ENCODE data around the gene SPOCK1. TPM values are rescaled to one million over a fixed set of nuclear protein-coding genes. Genes with fewer than 3 reads are reported as not detected.
"Not testable (repeated sequence)": the region's sequence is repeated elsewhere in the genome, so short reads cannot be mapped to it uniquely, and the experiment has no call there.

SPOCK1 gene
- total and polyA plus RNA-seq, 5 donors from 2014 or later: 0.27 TPM; not detected in 4

- no peak for DNase-seq
- H3K27me3 ChIP-seq (ENCODE audit: control insufficient read depth, insufficient read depth, low read length): peaks cover 7% of the 10 kb centered on the region
- ATAC-seq (ENCODE audit: low read depth in 2 of 2): no peak
- H3K36me3 ChIP-seq (ENCODE audit: control insufficient read depth, insufficient read depth, low read length): no peaks in the 10 kb centered on the region
- no peaks in the 10 kb centered on the region for H3K4me1 Mint-ChIP-seq
- no peaks in the 10 kb centered on the region for H3K4me1 ChIP-seq (ENCODE audit: control insufficient read depth, insufficient read depth, low read length, poor library complexity, severe bottlenecking)
- H3K9me3 ChIP-seq (ENCODE audit: control insufficient read depth in 2 of 2, low read length in 2 of 2): no peaks in the 10 kb centered on the region
- no peak overlapping the region for H3K27ac ChIP-seq (ENCODE audit: insufficient read depth, low read length, poor library complexity, severe bottlenecking)
- H3K4me3 ChIP-seq (ENCODE audit: low read depth, low read length): no peak overlapping the region
- H3K27ac Mint-ChIP-seq: no peak overlapping the region
- H3K27me3 Mint-ChIP-seq: peaks cover 24% of the 10 kb centered on the region
- no peaks in the 10 kb centered on the region for H3K9me3 Mint-ChIP-seq
- H3K36me3 Mint-ChIP-seq: no peaks in the 10 kb centered on the region
- no peak overlapping the region for H3K4me3 Mint-ChIP-seq
These were observed 2.8 kb upstream of the SPOCK1 start for GRCh38 chr5:137501846-137502406.

- no peaks in the 10 kb centered on the region for H3K4me1 Mint-ChIP-seq
- no peak for ATAC-seq (ENCODE audit: low read depth in 2 of 2)
- H3K36me3 Mint-ChIP-seq: no peaks in the 10 kb centered on the region
These were observed 2.1 kb upstream of the SPOCK1 start for GRCh38 chr5:137501226-137501625.

GRCh38 chr5:137500615-137501225, 1.6 kb upstream of the SPOCK1 start:
- DNase-seq: no peak
- Histone ChIP-seq H3K27ac (ENCODE audit: insufficient read depth, low read length, poor library complexity, severe bottlenecking) (no peak overlapping the region), H3K4me1 (ENCODE audit: control insufficient read depth, insufficient read depth, low read length, poor library complexity, severe bottlenecking) (no peaks in the 10 kb centered on the region), H3K9me3 (ENCODE audit: control insufficient read depth in 2 of 2, low read length in 2 of 2) (no peaks in the 10 kb centered on the region), H3K27me3 (ENCODE audit: control insufficient read depth, insufficient read depth, low read length) (peaks cover 9% of the 10 kb centered on the region), H3K36me3 (ENCODE audit: control insufficient read depth, insufficient read depth, low read length) (no peaks in the 10 kb centered on the region), H3K4me3 (ENCODE audit: low read depth, low read length) (no peak overlapping the region)
- Mint-ChIP-seq H3K27me3 (peaks cover 34% of the 10 kb centered on the region), H3K9me3 (no peaks in the 10 kb centered on the region), H3K4me1 (no peaks in the 10 kb centered on the region), H3K4me3 (no peak overlapping the region), H3K36me3 (no peaks in the 10 kb centered on the region), H3K27ac (no peak overlapping the region)
- no peak for ATAC-seq (ENCODE audit: low read depth in 2 of 2)

More at GRCh38 chr5:137501226-137501625, 2.1 kb upstream of the SPOCK1 start:
- no peaks in the 10 kb centered on the region for H3K9me3 ChIP-seq (ENCODE audit: control insufficient read depth in 2 of 2, low read length in 2 of 2)
- no peaks in the 10 kb centered on the region for H3K36me3 ChIP-seq (ENCODE audit: control insufficient read depth, insufficient read depth, low read length)
- no peak overlapping the region for H3K4me3 ChIP-seq (ENCODE audit: low read depth, low read length)
- H3K4me1 ChIP-seq (ENCODE audit: control insufficient read depth, insufficient read depth, low read length, poor library complexity, severe bottlenecking): no peaks in the 10 kb centered on the region
- peaks cover 9% of the 10 kb centered on the region for H3K27me3 ChIP-seq (ENCODE audit: control insufficient read depth, insufficient read depth, low read length)
- Mint-ChIP-seq H3K9me3 (no peaks in the 10 kb centered on the region), H3K27ac (no peak overlapping the region), H3K4me3 (no peak overlapping the region), H3K27me3 (peaks cover 31% of the 10 kb centered on the region)
- no peak for DNase-seq
- H3K27ac ChIP-seq (ENCODE audit: insufficient read depth, low read length, poor library complexity, severe bottlenecking): no peak overlapping the region

- H3K27ac ChIP-seq (ENCODE audit: insufficient read depth, low read length, poor library complexity, severe bottlenecking); H3K4me3 Mint-ChIP-seq; DNase-seq; ATAC-seq (ENCODE audit: low read depth in 2 of 2); H3K4me3 ChIP-seq (ENCODE audit: low read depth, low read length); H3K36me3 Mint-ChIP-seq; H3K4me1 ChIP-seq (ENCODE audit: control insufficient read depth, insufficient read depth, low read length, poor library complexity, severe bottlenecking); H3K36me3 ChIP-seq (ENCODE audit: control insufficient read depth, insufficient read depth, low read length); H3K9me3 ChIP-seq (ENCODE audit: control insufficient read depth in 2 of 2, low read length in 2 of 2); H3K4me1 Mint-ChIP-seq; H3K9me3 Mint-ChIP-seq; H3K27ac Mint-ChIP-seq: not testable (repeated sequence)
- H3K27me3 ChIP-seq (ENCODE audit: control insufficient read depth, insufficient read depth, low read length): peaks cover 12% of the 10 kb centered on the region
- peaks cover 25% of the 10 kb centered on the region for H3K27me3 Mint-ChIP-seq
These were observed 351 bp upstream of the SPOCK1 start for GRCh38 chr5:137499506-137499847.

GRCh38 chr5:137498301-137498735, 808 bp downstream of the SPOCK1 start:
- peaks cover 25% of the 10 kb centered on the region for H3K27me3 Mint-ChIP-seq
- no peak for ATAC-seq (ENCODE audit: low read depth in 2 of 2)

GRCh38 chr5:137497396-137498290, 1.5 kb downstream of the SPOCK1 start:
- Histone ChIP-seq H3K27ac (ENCODE audit: insufficient read depth, low read length, poor library complexity, severe bottlenecking) (no peak overlapping the region), H3K4me3 (ENCODE audit: low read depth, low read length) (no peak overlapping the region), H3K9me3 (ENCODE audit: control insufficient read depth in 2 of 2, low read length in 2 of 2) (no peaks in the 10 kb centered on the region), H3K27me3 (ENCODE audit: control insufficient read depth, insufficient read depth, low read length) (peaks cover 12% of the 10 kb centered on the region), H3K36me3 (ENCODE audit: control insufficient read depth, insufficient read depth, low read length) (no peaks in the 10 kb centered on the region), H3K4me1 (ENCODE audit: control insufficient read depth, insufficient read depth, low read length, poor library complexity, severe bottlenecking) (no peaks in the 10 kb centered on the region)
- H3K9me3 Mint-ChIP-seq: no peaks in the 10 kb centered on the region
- no peak for ATAC-seq (ENCODE audit: low read depth in 2 of 2)
- no peaks in the 10 kb centered on the region for H3K36me3 Mint-ChIP-seq
- H3K27me3 Mint-ChIP-seq: peaks cover 25% of the 10 kb centered on the region
- DNase-seq: no peak
- peak overlapping the region in 1 of 4 donors; percentile 38 for H3K4me3 Mint-ChIP-seq
- H3K27ac Mint-ChIP-seq: no peak overlapping the region
- no peaks in the 10 kb centered on the region for H3K4me1 Mint-ChIP-seq

More at GRCh38 chr5:137498301-137498735, 808 bp downstream of the SPOCK1 start:
- H3K9me3 ChIP-seq (ENCODE audit: control insufficient read depth in 2 of 2, low read length in 2 of 2): no peaks in the 10 kb centered on the region
- H3K4me3 ChIP-seq (ENCODE audit: low read depth, low read length): no peak overlapping the region
- no peaks in the 10 kb centered on the region for H3K4me1 Mint-ChIP-seq
- no peaks in the 10 kb centered on the region for H3K36me3 ChIP-seq (ENCODE audit: control insufficient read depth, insufficient read depth, low read length)
- DNase-seq: no peak
- no peaks in the 10 kb centered on the region for H3K9me3 Mint-ChIP-seq
- no peaks in the 10 kb centered on the region for H3K4me1 ChIP-seq (ENCODE audit: control insufficient read depth, insufficient read depth, low read length, poor library complexity, severe bottlenecking)
- H3K36me3 Mint-ChIP-seq: no peaks in the 10 kb centered on the region
- no peak overlapping the region for H3K4me3 Mint-ChIP-seq
- peaks cover 12% of the 10 kb centered on the region for H3K27me3 ChIP-seq (ENCODE audit: control insufficient read depth, insufficient read depth, low read length)
- no peak overlapping the region for H3K27ac Mint-ChIP-seq
- H3K27ac ChIP-seq (ENCODE audit: insufficient read depth, low read length, poor library complexity, severe bottlenecking): no peak overlapping the region

GRCh38 chr5:137496919-137497318, 2.2 kb downstream of the SPOCK1 start:
- Mint-ChIP-seq H3K27ac (no peak overlapping the region), H3K9me3 (no peaks in the 10 kb centered on the region), H3K27me3 (peaks cover 25% of the 10 kb centered on the region), H3K4me1 (no peaks in the 10 kb centered on the region), H3K4me3 (no peak overlapping the region), H3K36me3 (no peaks in the 10 kb centered on the region)
- DNase-seq (no peak), ATAC-seq (ENCODE audit: low read depth in 2 of 2) (no peak)
- H3K27me3 ChIP-seq (ENCODE audit: control insufficient read depth, insufficient read depth, low read length): peaks cover 12% of the 10 kb centered on the region
- no peaks in the 10 kb centered on the region for H3K36me3 ChIP-seq (ENCODE audit: control insufficient read depth, insufficient read depth, low read length)
- no peak overlapping the region for H3K4me3 ChIP-seq (ENCODE audit: low read depth, low read length)
- H3K4me1 ChIP-seq (ENCODE audit: control insufficient read depth, insufficient read depth, low read length, poor library complexity, severe bottlenecking): no peaks in the 10 kb centered on the region
- H3K9me3 ChIP-seq (ENCODE audit: control insufficient read depth in 2 of 2, low read length in 2 of 2): no peaks in the 10 kb centered on the region
- no peak overlapping the region for H3K27ac ChIP-seq (ENCODE audit: insufficient read depth, low read length, poor library complexity, severe bottlenecking)

Data from CD4-positive, CD25-positive, alpha-beta regulatory T cell (primary cell).